ENCODE measurements around the gene STX10.

GRCh38 chr19:13164343-13165161 is 14.4 kb upstream of the STX10 start:
- TF ChIP-seq CTCF (conservative IDR thresholded peaks at IDR 0.05) (no peak), ZFX (IDR thresholded peaks at IDR 0.05) (no peak)

All from C4-2B (cell line).